Liver (tissue), 3 donors: ENCODE data around the gene SHC2.

Source experiments
- CTCF ChIP-seq: fragments of 150-350 bp; IDR thresholded peaks from 2 replicates; pipeline ENCODE4 v1.5.1; 2017; ENCODE audit warnings: improper control_type of control experiment, low read depth, low read length; ENCODE audit not compliant: missing input control
- RAD21 ChIP-seq, 2 donors: IDR thresholded peaks; 2 replicates each; pipeline ENCODE4 v1.6.1; 2016; ENCODE audit warnings: antibody characterized with exemption in 2 of 2, mild to moderate bottlenecking in 2 of 2
- SP1 ChIP-seq: IDR thresholded peaks from 2 replicates; pipeline ENCODE4 v1.6.1; 2018; ENCODE audit warnings: antibody characterized with exemption, mild to moderate bottlenecking
- donor health status: healthy.
- donor health status: healthy.

- TF ChIP-seq SP1 (no peak), CTCF (no peak), RAD21 (IDR thresholded peaks at IDR 0.05) (no peak)
Measured at GRCh38 chr19:441213-441836, 19.5 kb downstream of the SHC2 start.
